ENCODE results near the gene RARG.
"Not testable (repeated sequence)": the region's sequence is repeated elsewhere in the genome, so short reads cannot be mapped to it uniquely, and the experiment has no call there.

Gene RARG

GRCh38 chr12:53166837-53167236 is 65.2 kb downstream of the RARG start:
- no peak overlapping the region for H3K4me3 ChIP-seq (ENCODE audit: low read depth, low read length)
- H3K4me1 ChIP-seq (ENCODE audit: control insufficient read depth, insufficient read depth, low read length, unreplicated experiment), result peaks cover 10% of the 10 kb centered on the region
- H3K36me3 ChIP-seq (ENCODE audit: insufficient read depth, low read length), result no peaks in the 10 kb centered on the region

GRCh38 chr12:53163008-53163407 is 69.0 kb downstream of the RARG start:
- H3K4me1 ChIP-seq (ENCODE audit: control insufficient read depth, insufficient read depth, low read length, unreplicated experiment); H2AFZ ChIP-seq (ENCODE audit: low read length, unreplicated experiment); H3K36me3 ChIP-seq (ENCODE audit: insufficient read depth, low read length); H3K4me3 ChIP-seq (ENCODE audit: low read depth, low read length); H3K27me3 ChIP-seq (ENCODE audit: insufficient read depth, low read length); H3K79me2 ChIP-seq (ENCODE audit: control insufficient read depth, insufficient read depth, low read length, unreplicated experiment); H3K27ac ChIP-seq (ENCODE audit: low read depth, low read length): not testable (repeated sequence)

More at GRCh38 chr12:53166837-53167236, 65.2 kb downstream of the RARG start:
- Histone ChIP-seq H3K79me2 (ENCODE audit: control insufficient read depth, insufficient read depth, low read length, unreplicated experiment) (no peaks in the 10 kb centered on the region), H3K27ac (ENCODE audit: low read depth, low read length) (no peak overlapping the region), H2AFZ (ENCODE audit: low read length, unreplicated experiment) (no peak overlapping the region), H3K27me3 (ENCODE audit: insufficient read depth, low read length) (no peaks in the 10 kb centered on the region)

- Histone ChIP-seq H3K4me3 (ENCODE audit: low read depth, low read length) (no peak overlapping the region), H3K36me3 (ENCODE audit: insufficient read depth, low read length) (no peaks in the 10 kb centered on the region), H3K4me1 (ENCODE audit: control insufficient read depth, insufficient read depth, low read length, unreplicated experiment) (no peaks in the 10 kb centered on the region), H2AFZ (ENCODE audit: low read length, unreplicated experiment) (no peak overlapping the region), H3K27me3 (ENCODE audit: insufficient read depth, low read length) (no peaks in the 10 kb centered on the region), H3K27ac (ENCODE audit: low read depth, low read length) (no peak overlapping the region), H3K79me2 (ENCODE audit: control insufficient read depth, insufficient read depth, low read length, unreplicated experiment) (no peaks in the 10 kb centered on the region)
Measured at GRCh38 chr12:53161119-53161911, 70.7 kb downstream of the RARG start.

- no peaks in the 10 kb centered on the region for H3K27me3 ChIP-seq (ENCODE audit: insufficient read depth, low read length)
- no peak overlapping the region for H2AFZ ChIP-seq (ENCODE audit: low read length, unreplicated experiment)
- H3K4me1 ChIP-seq (ENCODE audit: control insufficient read depth, insufficient read depth, low read length, unreplicated experiment), result no peaks in the 10 kb centered on the region
- no peaks in the 10 kb centered on the region for H3K79me2 ChIP-seq (ENCODE audit: control insufficient read depth, insufficient read depth, low read length, unreplicated experiment)
- H3K4me3 ChIP-seq (ENCODE audit: low read depth, low read length), result no peak overlapping the region
- H3K36me3 ChIP-seq (ENCODE audit: insufficient read depth, low read length), result no peaks in the 10 kb centered on the region
- no peak overlapping the region for H3K27ac ChIP-seq (ENCODE audit: low read depth, low read length)
Measured at GRCh38 chr12:53160673-53161072, 71.3 kb downstream of the RARG start.

All from ACC112 (cell line).